HFFc6 (cell line): ENCODE measurements around the gene TTF2. TPM values are rescaled to one million over a fixed set of nuclear protein-coding genes. Genes with fewer than 3 reads are reported as not detected.

Experiments
- DNase-seq: peaks from one replicate; pipeline ENCODE4 v3.0.0-alpha.2; 2018
- H3K27ac Mint-ChIP-seq: 2 replicates; pipeline ENCODE4 v1.8.0; 2020; ENCODE audit warnings: mild to moderate bottlenecking, mixed read lengths
- H3K27me3 Mint-ChIP-seq: 2 replicates; pipeline ENCODE4 v1.8.0; 2021; ENCODE audit warnings: mild to moderate bottlenecking, moderate library complexity, mixed read lengths; ENCODE audit not compliant: insufficient read depth
- H3K36me3 Mint-ChIP-seq: 2 replicates; pipeline ENCODE4 v1.8.0; 2021; ENCODE audit warnings: low read depth, mixed read lengths
- H3K4me1 Mint-ChIP-seq: 2 replicates; pipeline ENCODE4 v1.8.0; 2020; ENCODE audit warnings: low read depth, mixed read lengths
- H3K4me3 Mint-ChIP-seq: 2 replicates; pipeline ENCODE4 v1.8.0; 2020; ENCODE audit warnings: mild to moderate bottlenecking, moderate library complexity, mixed read lengths
- H3K9me3 Mint-ChIP-seq: 2 replicates; pipeline ENCODE4 v1.8.0; 2020; ENCODE audit warnings: mild to moderate bottlenecking, mixed read lengths
- total RNA-seq, 6 experiments: library from RNA; stranded (reverse); fragmentation: NEBNext Ultra II Directional; extraction: Animal tissue kit (Norgen Biotek cat#: 25700); gene quantifications; 2 replicates in 1 of 6; 3 replicates in 5 of 6; pipeline ENCODE4 v1.2.3, GENCODE V29; 2021
- TF ChIP-seq, protein P1 (sequence below): fragments of 200-600 bp; sonication (generic); IDR thresholded peaks from 2 replicates; pipeline ENCODE4 v1.5.0; 2021; ENCODE audit warnings: antibody characterized with exemption, mild to moderate bottlenecking

Gene TTF2
- total RNA-seq, 6 experiments from 2014 or later: 18.7 to 28.6 (median 24.2) TPM

DNA sequence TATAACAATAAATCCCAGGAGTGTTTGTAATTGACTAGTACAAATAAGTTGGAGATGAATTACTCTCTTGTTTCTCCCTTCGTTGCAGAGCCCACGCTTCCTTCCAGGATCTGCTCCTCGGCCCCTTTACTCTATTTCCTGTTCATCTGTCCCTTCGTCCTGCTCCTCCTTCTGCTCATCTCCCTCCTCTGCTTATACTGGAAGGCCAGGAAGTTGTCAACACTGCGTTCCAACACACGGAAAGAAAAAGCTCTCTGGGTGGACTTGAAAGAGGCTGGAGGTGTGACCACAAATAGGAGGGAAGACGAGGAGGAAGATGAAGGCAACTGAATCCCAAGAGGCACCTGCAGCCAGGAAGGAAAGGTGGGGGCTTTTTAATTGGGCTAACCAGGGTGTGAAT lies 26.4 kb upstream of the TTF2 start:
- no peaks in the 10 kb centered on the region for H3K4me1 Mint-ChIP-seq
- no peak for DNase-seq

DNA sequence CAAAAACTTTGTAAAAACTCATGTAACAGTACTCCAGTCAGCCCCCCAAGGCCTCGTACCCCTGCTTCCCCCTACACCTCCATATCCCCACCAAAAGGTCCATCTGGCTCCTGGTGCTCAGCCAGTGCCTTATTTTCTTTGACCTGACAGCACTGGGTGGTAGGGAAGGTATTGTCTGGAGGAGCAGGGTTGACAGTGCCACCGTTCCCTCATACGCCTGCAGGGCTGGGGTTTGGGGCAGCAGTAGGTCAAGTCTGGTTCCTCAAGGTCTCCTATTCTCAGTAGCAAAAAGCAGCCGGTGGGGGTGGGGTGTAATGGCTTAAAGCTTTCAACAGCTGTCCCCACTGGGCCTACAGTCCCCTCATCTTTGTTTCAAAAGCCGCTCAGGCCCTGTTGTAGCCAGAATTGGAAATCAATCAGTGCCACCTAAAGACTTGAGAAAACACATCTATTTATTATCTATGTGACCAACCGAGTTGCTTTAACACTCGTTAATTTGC lies 25.3 kb upstream of the TTF2 start:
- DNase-seq: no peak
- Mint-ChIP-seq H3K4me3 (no peak overlapping the region), H3K36me3 (no peaks in the 10 kb centered on the region), H3K4me1 (no peaks in the 10 kb centered on the region), H3K9me3 (no peaks in the 10 kb centered on the region), H3K27ac (no peak overlapping the region), H3K27me3 (peaks cover 13% of the 10 kb centered on the region)
- TF ChIP-seq, protein P1, sequence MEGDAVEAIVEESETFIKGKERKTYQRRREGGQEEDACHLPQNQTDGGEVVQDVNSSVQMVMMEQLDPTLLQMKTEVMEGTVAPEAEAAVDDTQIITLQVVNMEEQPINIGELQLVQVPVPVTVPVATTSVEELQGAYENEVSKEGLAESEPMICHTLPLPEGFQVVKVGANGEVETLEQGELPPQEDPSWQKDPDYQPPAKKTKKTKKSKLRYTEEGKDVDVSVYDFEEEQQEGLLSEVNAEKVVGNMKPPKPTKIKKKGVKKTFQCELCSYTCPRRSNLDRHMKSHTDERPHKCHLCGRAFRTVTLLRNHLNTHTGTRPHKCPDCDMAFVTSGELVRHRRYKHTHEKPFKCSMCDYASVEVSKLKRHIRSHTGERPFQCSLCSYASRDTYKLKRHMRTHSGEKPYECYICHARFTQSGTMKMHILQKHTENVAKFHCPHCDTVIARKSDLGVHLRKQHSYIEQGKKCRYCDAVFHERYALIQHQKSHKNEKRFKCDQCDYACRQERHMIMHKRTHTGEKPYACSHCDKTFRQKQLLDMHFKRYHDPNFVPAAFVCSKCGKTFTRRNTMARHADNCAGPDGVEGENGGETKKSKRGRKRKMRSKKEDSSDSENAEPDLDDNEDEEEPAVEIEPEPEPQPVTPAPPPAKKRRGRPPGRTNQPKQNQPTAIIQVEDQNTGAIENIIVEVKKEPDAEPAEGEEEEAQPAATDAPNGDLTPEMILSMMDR: no peak

More for the DNA sequence above, 26.4 kb upstream of the TTF2 start:
- no peak overlapping the region for H3K27ac Mint-ChIP-seq
- TF ChIP-seq, protein P1: no peak
- no peak overlapping the region for H3K4me3 Mint-ChIP-seq
- H3K9me3 Mint-ChIP-seq: no peaks in the 10 kb centered on the region
- peaks cover 13% of the 10 kb centered on the region for H3K27me3 Mint-ChIP-seq
- H3K36me3 Mint-ChIP-seq: no peaks in the 10 kb centered on the region

DNA sequence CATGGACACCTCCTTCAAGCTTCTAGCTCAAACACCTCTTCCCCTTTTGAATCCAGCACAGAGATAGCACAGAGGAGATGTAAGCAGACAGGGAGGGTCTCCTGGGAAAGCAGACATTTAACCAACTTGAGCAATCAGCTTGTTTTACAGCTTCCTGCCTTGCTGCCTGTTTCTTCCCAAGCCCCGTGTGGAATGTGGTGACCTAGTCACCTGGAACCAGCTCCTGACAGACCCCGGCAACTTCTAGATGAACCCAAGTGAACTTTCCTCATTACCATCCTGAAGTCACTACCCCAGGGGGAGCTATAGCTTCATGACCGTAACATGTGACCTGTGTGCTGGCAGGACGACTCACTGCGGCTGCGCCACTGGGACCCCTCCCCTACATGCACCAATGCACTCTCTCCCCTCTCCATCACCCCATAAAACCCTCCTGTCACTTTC lies 24.1 kb upstream of the TTF2 start:
- Mint-ChIP-seq H3K9me3 (no peaks in the 10 kb centered on the region), H3K27ac (no peak overlapping the region), H3K4me3 (no peak overlapping the region), H3K4me1 (no peaks in the 10 kb centered on the region), H3K36me3 (no peaks in the 10 kb centered on the region), H3K27me3 (peaks cover 12% of the 10 kb centered on the region)
- DNase-seq: no peak
- TF ChIP-seq, protein P1: no peak

DNA sequence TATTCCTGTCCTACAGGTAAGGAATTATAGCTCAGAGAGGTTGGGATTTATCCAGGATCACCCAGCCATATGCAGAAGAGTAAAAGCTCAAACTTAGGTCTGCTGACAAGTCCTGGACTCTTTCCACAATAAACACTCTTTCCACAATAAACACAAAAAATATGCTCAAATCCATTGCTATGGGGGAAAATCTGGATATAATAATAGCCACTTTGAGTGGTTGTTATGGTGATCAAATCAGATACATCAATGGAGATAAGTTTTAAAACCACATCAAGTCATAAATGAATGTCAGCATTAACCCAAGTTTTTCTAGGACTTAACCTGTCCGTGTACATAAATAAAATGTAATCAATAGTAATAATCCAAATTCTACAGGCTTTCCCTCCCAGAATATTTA lies 22.3 kb upstream of the TTF2 start:
- no peak overlapping the region for H3K4me3 Mint-ChIP-seq
- H3K27ac Mint-ChIP-seq: no peak overlapping the region
- no peaks in the 10 kb centered on the region for H3K36me3 Mint-ChIP-seq
- no peak for DNase-seq
- H3K4me1 Mint-ChIP-seq: no peaks in the 10 kb centered on the region
- peaks cover 7% of the 10 kb centered on the region for H3K27me3 Mint-ChIP-seq
- no peaks in the 10 kb centered on the region for H3K9me3 Mint-ChIP-seq
- TF ChIP-seq, protein P1: no peak

DNA sequence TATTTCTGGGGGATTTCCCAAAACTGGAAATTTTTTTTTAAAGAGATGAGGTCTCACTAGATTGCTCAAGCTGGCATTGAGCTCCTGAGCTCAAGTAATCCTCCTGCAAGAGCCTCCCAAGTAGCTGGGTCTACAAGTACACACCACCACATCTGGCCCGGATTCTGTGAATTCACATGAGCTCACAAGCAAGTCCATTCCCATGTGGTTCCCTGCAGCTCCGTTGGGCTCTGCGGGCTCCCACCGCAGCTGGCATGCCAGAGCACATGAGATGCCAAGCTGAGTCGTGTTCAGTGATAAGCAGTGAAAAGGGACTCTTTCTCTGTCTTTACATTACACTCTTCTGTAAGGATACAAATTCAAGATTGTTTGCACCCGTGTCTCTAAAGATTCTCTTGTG lies 21.9 kb upstream of the TTF2 start:
- TF ChIP-seq, protein P1: no peak
- H3K4me3 Mint-ChIP-seq: no peak overlapping the region
- H3K9me3 Mint-ChIP-seq: no peaks in the 10 kb centered on the region
- H3K36me3 Mint-ChIP-seq: no peaks in the 10 kb centered on the region
- no peaks in the 10 kb centered on the region for H3K4me1 Mint-ChIP-seq
- DNase-seq: no peak
- H3K27me3 Mint-ChIP-seq: peaks cover 4% of the 10 kb centered on the region
- no peak overlapping the region for H3K27ac Mint-ChIP-seq

DNA sequence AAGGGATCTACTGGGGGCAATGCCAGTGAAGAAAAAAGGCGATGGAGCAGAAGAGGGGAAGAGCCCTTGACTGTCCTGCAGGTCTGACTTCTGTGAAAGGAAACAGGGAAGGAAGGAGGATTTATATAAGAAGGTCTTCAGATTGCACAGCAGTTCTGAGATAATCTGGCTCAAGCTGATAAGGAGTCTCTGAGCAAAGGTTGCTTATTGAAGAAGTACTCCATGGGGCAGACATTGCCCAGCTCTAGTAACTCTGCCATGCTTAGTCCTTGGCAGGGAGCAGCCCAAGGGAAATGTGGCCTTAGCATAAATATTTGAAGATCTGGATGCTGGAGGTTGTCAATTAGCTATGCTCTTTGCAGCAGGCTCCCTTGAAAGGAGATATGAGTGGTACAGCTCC lies 15.9 kb upstream of the TTF2 start:
- Mint-ChIP-seq H3K27ac (no peak overlapping the region), H3K27me3 (peaks cover 9% of the 10 kb centered on the region), H3K36me3 (no peaks in the 10 kb centered on the region), H3K9me3 (no peaks in the 10 kb centered on the region), H3K4me3 (no peak overlapping the region), H3K4me1 (no peaks in the 10 kb centered on the region)
- TF ChIP-seq, protein P1: no peak
- no peak for DNase-seq
